ENCODE results near the gene SRGAP3.

SRGAP3 gene

GRCh38 chr3:9251055-9251786, 1.8 kb upstream of the SRGAP3 start:
- no peak for DNase-seq

DNA sequence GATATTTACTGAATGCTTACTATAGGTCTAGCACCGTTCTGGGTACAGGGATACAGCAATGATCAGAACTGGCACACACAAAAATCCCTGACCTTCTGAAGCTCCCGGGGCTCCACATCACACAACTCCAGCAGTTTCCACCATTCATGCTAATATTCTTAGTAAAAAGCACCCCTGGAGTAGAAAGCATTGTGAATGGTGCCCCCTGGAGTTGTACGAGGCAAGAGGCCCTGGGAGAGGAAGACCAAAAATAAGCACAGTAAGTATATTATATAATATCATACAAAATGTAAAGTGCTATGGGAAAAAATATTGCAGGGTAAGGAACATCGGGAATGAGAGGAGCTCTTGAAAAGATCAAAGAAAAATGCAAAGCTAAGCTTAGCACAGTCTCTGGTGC, 790 bp upstream of the SRGAP3 start:
- DNase-seq, result no peak

- DNase-seq, result no peak
Observed at GRCh38 chr3:9248522-9249271, 749 bp downstream of the SRGAP3 start.

GRCh38 chr3:9247941-9248521, 1.4 kb downstream of the SRGAP3 start:
- DNase-seq, result no peak

- no peak for DNase-seq
Observed at GRCh38 chr3:9247361-9247940, 2.0 kb downstream of the SRGAP3 start.

DNA sequence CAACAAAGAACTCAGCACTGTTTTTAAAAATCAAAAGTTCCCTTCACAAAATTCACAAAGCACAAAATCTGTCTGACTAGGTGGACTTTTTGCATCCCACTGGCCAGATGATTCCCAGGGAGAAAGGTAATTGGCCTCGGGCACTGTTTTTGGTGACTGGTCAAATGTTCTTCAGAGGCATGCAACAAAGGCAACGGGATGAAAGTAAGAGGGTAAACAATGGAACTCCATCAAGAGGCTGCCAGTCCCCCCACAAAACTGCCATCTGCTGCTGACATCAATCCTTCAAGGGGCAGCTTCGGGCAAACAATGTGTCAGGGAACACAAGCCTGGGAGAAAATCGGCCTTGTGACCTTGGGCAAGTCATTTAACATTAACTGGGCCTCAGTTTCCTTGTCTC, 3.3 kb downstream of the SRGAP3 start:
- no peak for DNase-seq

DNA sequence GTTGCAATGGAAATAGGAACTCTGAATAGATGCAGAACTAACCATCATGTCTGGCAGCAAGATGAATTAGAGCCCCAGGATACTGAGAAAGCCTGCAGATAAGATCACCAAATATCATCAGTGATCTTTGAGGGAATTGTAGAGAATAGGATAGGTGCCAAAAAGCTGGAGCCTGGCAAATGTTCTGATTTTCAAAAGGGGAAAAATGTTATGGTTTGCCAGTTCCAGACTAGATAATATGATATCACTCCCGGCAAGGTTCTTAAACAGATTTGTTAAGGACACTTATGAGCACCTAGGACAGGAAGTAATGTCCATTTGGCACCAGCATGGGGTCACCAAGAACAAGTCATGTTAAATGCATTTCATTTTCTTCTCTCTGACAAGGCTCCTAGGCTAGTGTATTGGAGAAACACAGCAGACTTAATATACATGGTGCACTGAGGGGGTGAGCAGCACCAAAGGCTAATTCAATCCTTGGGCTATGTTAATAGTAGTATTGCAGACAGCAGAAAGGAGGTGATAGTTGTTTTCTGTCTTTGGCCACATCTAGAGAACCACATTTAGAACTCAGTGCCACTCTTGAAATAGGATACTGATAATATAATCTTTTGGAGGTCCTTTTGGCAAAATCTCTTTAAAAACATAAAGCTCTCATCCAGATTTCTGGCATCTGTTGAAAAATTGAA, 4.8 kb downstream of the SRGAP3 start:
- no peak for DNase-seq

- DNase-seq, result no peak
Observed at GRCh38 chr3:9241956-9242355, 7.5 kb downstream of the SRGAP3 start.

DNA sequence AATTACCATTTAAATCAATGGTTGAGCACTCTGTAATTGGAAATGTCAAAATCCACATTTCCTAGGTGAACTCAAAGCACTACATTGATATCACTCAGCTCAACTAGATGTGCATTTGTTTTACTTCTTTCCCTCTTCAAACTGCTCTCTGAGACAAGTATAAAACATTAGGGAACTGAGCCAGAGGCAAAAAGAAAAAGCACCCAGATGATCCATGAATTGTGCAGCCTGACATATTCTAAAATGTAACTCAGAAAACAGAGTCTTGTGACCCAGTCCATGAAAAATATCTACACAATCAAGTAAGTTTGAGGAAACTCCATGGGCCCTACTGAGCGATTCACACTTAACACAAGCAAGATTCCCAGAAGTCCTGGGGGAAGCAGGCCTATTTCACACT, 9.8 kb downstream of the SRGAP3 start:
- DNase-seq, result no peak

- DNase-seq, result no peak
Observed at GRCh38 chr3:9238721-9239295, 10.6 kb downstream of the SRGAP3 start.

DNA sequence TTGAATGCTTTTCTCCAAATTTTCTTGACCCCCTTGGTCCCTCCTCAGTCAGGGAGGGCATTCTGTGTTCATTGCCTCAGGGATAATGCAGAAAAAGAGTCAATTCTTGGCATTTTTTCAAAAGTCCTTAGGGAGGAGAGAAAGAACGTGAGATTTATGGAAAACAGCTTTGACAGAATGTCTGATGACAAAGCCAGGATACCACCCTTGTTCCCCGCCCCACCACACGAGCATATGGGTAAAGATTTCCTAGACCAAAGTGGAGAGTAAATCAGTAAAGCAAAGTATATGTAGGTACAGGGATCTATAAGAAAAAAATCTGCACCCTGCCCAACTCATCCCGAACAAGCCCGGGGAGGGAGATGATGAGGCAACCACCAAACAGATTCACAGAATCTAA, 11.2 kb downstream of the SRGAP3 start:
- DNase-seq, result no peak

- no peak for DNase-seq
Observed at GRCh38 chr3:9233814-9234600, 15.4 kb downstream of the SRGAP3 start.

- DNase-seq, result no peak
Observed at GRCh38 chr3:9233101-9233500, 16.3 kb downstream of the SRGAP3 start.

DNA sequence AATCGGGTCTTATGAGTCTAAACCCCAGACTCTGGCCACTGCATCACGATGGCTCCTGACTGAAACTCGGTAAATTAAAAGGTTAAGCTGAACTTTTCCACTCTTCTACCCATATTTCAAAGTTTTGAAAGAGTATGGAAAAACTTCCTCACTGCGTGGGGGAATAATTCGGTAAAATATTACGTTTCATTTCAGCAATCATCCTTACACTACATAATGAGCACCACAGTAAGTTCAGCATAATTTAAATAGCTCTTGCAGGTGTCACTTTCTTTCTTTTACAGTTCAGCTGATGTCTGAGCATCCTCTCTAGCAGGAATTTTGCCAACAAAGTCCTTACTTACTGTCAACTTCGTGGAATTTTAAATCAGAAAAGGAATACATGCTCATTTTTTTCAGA, 17.5 kb downstream of the SRGAP3 start:
- no peak for DNase-seq

- DNase-seq, result no peak
Observed at GRCh38 chr3:9231471-9231870, 18.0 kb downstream of the SRGAP3 start.

DNA sequence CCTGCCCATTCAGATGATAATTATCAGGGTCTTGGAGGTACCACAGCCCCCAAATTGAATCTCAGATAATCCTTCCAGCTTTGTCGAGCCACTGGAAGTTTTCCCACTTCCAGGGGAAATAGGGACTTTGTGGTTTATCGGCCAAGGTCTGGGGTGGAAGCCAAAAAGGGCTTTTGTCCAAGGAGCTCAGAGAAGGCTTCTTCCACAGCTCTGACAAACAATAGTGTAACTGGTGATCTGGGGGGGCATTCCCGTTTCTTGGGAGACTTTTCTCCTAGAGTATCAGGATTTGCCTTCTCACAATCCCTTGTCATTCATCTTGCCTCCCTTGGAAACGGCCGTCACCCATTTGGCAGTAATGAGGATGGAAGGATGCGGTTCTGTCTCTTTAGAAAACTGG, 18.4 kb downstream of the SRGAP3 start:
- DNase-seq, result no peak

- DNase-seq, result no peak
Observed at GRCh38 chr3:9230596-9230995, 18.9 kb downstream of the SRGAP3 start.

DNA sequence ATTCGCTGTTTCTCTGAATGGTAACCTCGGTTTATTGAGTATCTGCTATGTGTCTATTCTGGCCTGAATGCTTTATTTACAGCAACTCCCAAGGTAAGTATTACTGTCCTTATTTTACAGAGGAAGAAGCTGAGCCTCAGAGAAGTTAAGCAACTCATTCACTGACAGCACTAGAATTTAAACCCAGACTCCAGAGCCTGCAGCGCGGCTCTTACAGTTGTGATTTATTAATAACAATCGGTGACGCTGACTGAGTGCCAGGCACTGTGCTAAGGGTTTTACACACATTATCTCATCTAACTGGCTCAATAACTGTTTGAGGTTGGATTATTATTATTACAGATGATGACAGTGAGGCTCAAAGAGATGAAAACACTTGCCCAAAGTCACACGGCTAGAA, 19.6 kb downstream of the SRGAP3 start:
- no peak for DNase-seq

DNA sequence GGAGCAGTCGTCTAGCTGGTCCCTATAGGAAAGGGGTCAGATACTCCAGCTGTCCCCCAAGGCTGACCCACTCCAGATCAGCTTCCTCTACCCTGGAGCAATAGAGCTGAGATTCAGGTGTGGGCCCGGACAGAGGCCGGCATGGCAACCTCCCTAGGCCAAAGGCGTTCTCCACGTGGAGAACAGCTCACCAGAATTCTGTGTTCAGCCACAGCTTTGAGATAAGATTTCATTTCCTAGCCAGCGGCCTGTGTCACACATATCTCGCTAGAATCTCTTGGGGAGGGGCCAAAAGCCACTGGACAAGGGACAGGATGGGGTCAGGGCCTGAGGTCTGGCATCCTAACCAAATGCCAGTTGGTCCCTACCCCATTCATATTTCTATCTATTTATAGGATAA, 20.1 kb downstream of the SRGAP3 start:
- DNase-seq, result no peak

DNA sequence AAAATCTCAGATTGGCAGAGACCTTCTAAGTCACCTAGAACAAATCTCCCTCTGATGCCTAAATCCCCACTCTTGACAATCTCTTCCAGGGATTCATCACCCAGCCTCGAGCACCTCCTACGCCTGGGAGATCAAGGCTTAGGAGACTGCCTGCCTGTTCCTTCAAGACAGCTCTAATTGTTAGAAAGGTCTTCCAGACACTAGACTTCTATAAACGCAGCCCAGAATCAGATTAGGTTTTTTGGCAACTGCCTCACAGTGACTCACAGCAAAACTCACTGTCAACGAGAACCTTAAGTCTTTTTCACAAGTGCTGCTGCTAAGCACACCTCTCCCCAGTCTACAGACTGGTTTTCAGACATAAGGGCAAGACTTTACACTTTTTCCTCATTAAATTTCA, 23.1 kb downstream of the SRGAP3 start:
- DNase-seq, result no peak

DNA sequence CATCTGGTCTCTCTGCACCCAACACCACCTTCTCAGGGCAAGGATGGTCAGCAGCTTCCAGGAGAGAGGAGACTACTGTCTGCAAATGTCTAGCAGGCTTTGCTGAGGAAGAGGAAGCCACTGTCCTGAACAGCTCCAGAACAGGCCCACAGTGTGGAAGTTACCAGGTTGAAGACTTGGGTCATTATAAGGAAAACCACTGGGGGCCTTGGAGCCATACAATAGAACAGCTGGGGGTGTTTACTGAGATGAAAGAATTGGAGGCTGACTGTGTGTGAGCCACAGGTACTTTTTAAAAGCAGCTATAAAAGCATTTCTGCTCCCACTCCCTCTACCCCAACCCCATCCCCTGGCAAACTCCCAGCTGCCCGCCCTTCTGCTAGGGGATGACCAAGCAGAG, 24.2 kb downstream of the SRGAP3 start:
- no peak for DNase-seq

DNA sequence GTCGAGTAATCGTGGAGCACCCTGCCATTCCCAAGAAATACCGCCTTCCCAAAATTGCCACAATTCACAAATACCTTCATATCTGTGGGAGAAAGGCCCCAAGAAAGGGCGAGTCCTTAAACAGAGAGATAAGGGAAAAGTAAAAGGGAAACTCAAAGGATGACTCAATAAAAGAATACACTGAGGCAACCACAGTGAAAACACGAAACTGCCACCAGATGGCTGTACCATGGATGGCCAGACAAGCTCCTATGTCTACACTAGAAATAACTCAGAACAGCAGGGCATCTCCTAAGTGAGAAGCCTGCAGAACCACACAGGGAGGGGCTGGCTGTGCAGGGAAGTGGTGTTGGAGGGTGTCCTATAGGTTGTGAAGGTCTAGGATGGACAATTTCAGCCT, 25.0 kb downstream of the SRGAP3 start:
- no peak for DNase-seq
